Endothelial cell of umbilical vein (primary cell): ENCODE data around the gene ELMO2. TPM values are rescaled to one million over a fixed set of nuclear protein-coding genes. Genes with fewer than 3 reads are reported as not detected.

Experiments used
- BruUV-seq: library from RNA; stranded (reverse); fragments of 400-500 nt; replicated peaks from 2 replicates; lab custom pipeline; 2021; lab: Mats Ljungman, UMichigan
- CTCF ChIA-PET: fragments of 300-600, 350-600 bp; sonication (Branson Sonifier 250); formaldehyde crosslinking; loops from one replicate; lab custom pipeline; 2021; ENCODE audit warnings: antibody characterized with exemption, inconsistent platforms; lab: Charles Lee
- POLR2A ChIA-PET: fragments of 300-600, 350-600 bp; sonication (Branson Sonifier 250); formaldehyde crosslinking; loops from one replicate; lab custom pipeline; 2021; ENCODE audit warnings: antibody characterized with exemption, inconsistent platforms; lab: Charles Lee
- DNase-seq: peaks from one replicate; pipeline ENCODE4 v3.0.0-alpha.2; 2011; ENCODE audit warnings: low read depth, low spot score
- FAIRE-seq: peaks from 2 replicates; lab custom pipeline; 2011; peaks lifted over from hg19 to GRCh38; lab: Jason Lieb, UNC
- H2AFZ ChIP-seq: 2 replicates; pipeline ENCODE4 v1.6.0; 2012; ENCODE audit warnings: low read depth, low read length, control low read depth, inconsistent platforms
- H3K27ac ChIP-seq: 2 replicates; pipeline ENCODE4 v1.5.1; 2011; ENCODE audit warnings: low read depth, mild to moderate bottlenecking, control low read depth, low read length, moderate library complexity; ENCODE audit not compliant: insufficient read depth
- H3K27me3 ChIP-seq, 2 experiments: 2 replicates each; pipeline versions ENCODE4 v1.6.0 to v1.6.1; 2011; ENCODE audit warnings: low read length in 2 of 2, mixed read lengths in 1 of 2; ENCODE audit not compliant: control insufficient read depth in 2 of 2, insufficient read depth in 2 of 2
- H3K36me3 ChIP-seq, 2 experiments: 2 replicates in 1 of 2; 3 replicates in 1 of 2; pipeline ENCODE4 v1.5.1; 2011; ENCODE audit warnings: low read length in 2 of 2, mild to moderate bottlenecking in 1 of 2, moderate library complexity in 1 of 2; ENCODE audit not compliant: control insufficient read depth in 2 of 2, insufficient read depth in 2 of 2; ENCODE audit errors: extremely low read depth in 1 of 2
- H3K4me1 ChIP-seq: 3 replicates; pipeline ENCODE4 v1.5.1; 2011; ENCODE audit warnings: mild to moderate bottlenecking, low read length; ENCODE audit not compliant: control insufficient read depth, insufficient read depth; ENCODE audit errors: extremely low read depth
- H3K4me2 ChIP-seq: 2 replicates; pipeline ENCODE4 v1.6.1; 2011; ENCODE audit warnings: low read length, control low read depth, mixed read lengths; ENCODE audit not compliant: insufficient read depth
- H3K4me3 ChIP-seq, 3 experiments: fragments of 200-600 bp in 1 of 3; sonication (generic), shearing (Covaris generic) in 1 of 3; replicated peaks in 1 of 3; 2 replicates each; pipeline ENCODE4 v1.5.1; 2011 to 2016; ENCODE audit warnings: control low read depth in 3 of 3, low read length in 3 of 3, mild to moderate bottlenecking in 2 of 3, inconsistent platforms in 1 of 3, low read depth in 1 of 3, moderate library complexity in 1 of 3; ENCODE audit not compliant: insufficient read depth in 1 of 3
- H3K79me2 ChIP-seq: 2 replicates; pipeline ENCODE4 v1.6.0; 2012; ENCODE audit warnings: low read length, inconsistent platforms; ENCODE audit not compliant: control insufficient read depth, insufficient read depth
- H3K9ac ChIP-seq: replicated peaks from 2 replicates; pipeline ENCODE3; 2011; ENCODE audit warnings: low read length, control low read depth; ENCODE audit not compliant: insufficient read depth; ENCODE audit errors: extremely low read depth
- H3K9me1 ChIP-seq: replicated peaks from 3 replicates; pipeline ENCODE4 v1.6.0; 2011; ENCODE audit warnings: mild to moderate bottlenecking, low read length; ENCODE audit not compliant: control insufficient read depth, insufficient read depth; ENCODE audit errors: extremely low read depth
- H3K9me3 ChIP-seq: replicated peaks from 2 replicates; pipeline ENCODE4 v1.5.1; 2012; ENCODE audit warnings: low read length, inconsistent platforms; ENCODE audit not compliant: control insufficient read depth, insufficient read depth
- H4K20me1 ChIP-seq: replicated peaks from 2 replicates; pipeline ENCODE3; 2011; ENCODE audit warnings: mild to moderate bottlenecking, low read length; ENCODE audit not compliant: control insufficient read depth, insufficient read depth; ENCODE audit errors: extremely low read depth
- CTCF ChIP-seq, 2 donors: IDR thresholded peaks; 1 replicate in 1 of 2; 2 replicates in 1 of 2; pipeline ENCODE4 v1.5.1; 2011; ENCODE audit warnings: low read length in 2 of 2, mild to moderate bottlenecking in 2 of 2, moderate library complexity in 2 of 2, control low read depth in 1 of 2, inconsistent platforms in 1 of 2, low read depth in 1 of 2; ENCODE audit not compliant: insufficient read depth in 1 of 2; ENCODE audit errors: extremely low read depth in 1 of 2
- EZH2 ChIP-seq: IDR thresholded peaks from 2 replicates; pipeline ENCODE4 v1.6.1; 2012; ENCODE audit warnings: borderline replicate concordance, low read depth, mild to moderate bottlenecking, moderate library complexity, low read length, inconsistent platforms; ENCODE audit not compliant: severe bottlenecking
- JUN ChIP-seq: IDR thresholded peaks from 2 replicates; pipeline ENCODE4 v1.6.1; 2011; ENCODE audit warnings: borderline replicate concordance, low read depth; ENCODE audit not compliant: insufficient read length, insufficient read depth
- MYC ChIP-seq: IDR thresholded peaks from one replicate; pipeline ENCODE4 v1.6.1; 2011; ENCODE audit warnings: mild to moderate bottlenecking, low read depth, low read length
- POLR2A ChIP-seq: IDR thresholded peaks from 2 replicates; pipeline ENCODE4 v1.6.1; 2012; ENCODE audit warnings: low read depth, mild to moderate bottlenecking, control low read depth, low read length
- POLR2AphosphoS5 ChIP-seq: IDR thresholded peaks from 2 replicates; pipeline ENCODE4 v1.6.1; 2012; ENCODE audit warnings: low read depth, mild to moderate bottlenecking, control low read depth, low read length, moderate library complexity; ENCODE audit not compliant: insufficient read depth
- dilution Hi-C: fragments of 300-500 bp; cut with MboI; formaldehyde crosslinking; loops from one replicate; pipeline ENCODE4 v1.15.0; 2019; ENCODE audit warnings: low sequenced_read_pairs; ENCODE audit not compliant: extremely low pct_ligation_motif_present
- intact Hi-C: fragments of 100-400 bp; cut with micrococcal nuclease; formaldehyde crosslinking; loops from one replicate; pipeline ENCODE4 v1.10.0; 2022
- polyA plus RNA-seq, 4 experiments: library from polyadenylated mRNA; depleted of rRNA in 3 of 4; stranded (reverse) in 3 of 4; unstranded in 1 of 4; fragments of >200 nt; gene quantifications; 2 replicates each; pipeline versions ENCODE4 v1.2.1 to v1.2.3, GENCODE V29; 2011 to 2012; ENCODE audit warnings: missing spikeins in 1 of 4
- total RNA-seq: library from RNA; stranded (reverse); gene quantifications from 2 replicates; pipeline ENCODE4 v1.2.3, GENCODE V29; 2021

ELMO2 gene
- total and polyA plus RNA-seq, 2 donors (not counting 3 experiments of a cell fraction or from before 2014, with no cell fraction given), result 35.1 to 43.5 TPM

- Histone ChIP-seq H2AFZ (no peak overlapping the region), H3K4me1 (peaks cover 9% of the 10 kb centered on the region), H3K79me2 (no peaks in the 10 kb centered on the region), H3K9me1 (no peaks in the 10 kb centered on the region), H3K27me3 (no peaks in the 10 kb centered on the region), H3K4me2 (no peak overlapping the region), H4K20me1 (no peaks in the 10 kb centered on the region), H3K27ac (no peak overlapping the region), H3K9ac (no peak overlapping the region), H3K36me3 (peaks cover 0 to 5% of the 10 kb centered on the region in 2 experiments), H3K9me3 (no peaks in the 10 kb centered on the region), H3K4me3 (no peak overlapping the region)
- DNase-seq, result no peak
- no TSS peak for BruUV-seq
- TF ChIP-seq JUN (no peak), EZH2 (no peak), POLR2AphosphoS5 (no peak), MYC (no peak), CTCF (IDR thresholded peaks at IDR 0.05; ENCODE audit: extremely low read depth in 1 of 2, insufficient read depth in 1 of 2, low read depth in 1 of 2, low read length in 2 of 2) (no peak), POLR2A (no peak)
- no peak for FAIRE-seq
- dilution Hi-C loops, result no loop called here
- POLR2A ChIA-PET, result interaction anchor here (0.7 kb wide), 1 partner anchor 47 kb away, joined by 3 read pairs; no protein-coding TSS in a partner anchor
- CTCF ChIA-PET, result no interaction called here
- intact Hi-C loops, result no loop called here
These were observed 52.8 kb downstream of the ELMO2 start for GRCh38 chr20:46353500-46354206.
